Right cardiac atrium (tissue), 5 donors: ENCODE data around the gene DIO3. TPM values are rescaled to one million over a fixed set of nuclear protein-coding genes. Genes with fewer than 3 reads are reported as not detected.
A peak's percentile ranks its signal among the peaks of the same experiment; 100 is the strongest.

Source experiments
- ATAC-seq, 2 donors: fragments of 200-7000 bp; cut with Tn5 transposase; one replicate each; pipeline versions ENCODE4 v1.8.0 to v1.9.1; 2020; ENCODE audit warnings: moderate library complexity in 2 of 2, mild to moderate bottlenecking in 1 of 2
- DNase-seq, 3 donors: peaks; one replicate each; pipeline ENCODE4 v3.0.0-alpha.2; 2020
- H3K27ac ChIP-seq: one replicate; pipeline ENCODE4 v1.5.1; 2013; ENCODE audit warnings: mild to moderate bottlenecking, low read length, control low read depth, moderate library complexity
- H3K27me3 ChIP-seq: one replicate; pipeline ENCODE4 v1.6.1; 2013; ENCODE audit not compliant: control insufficient read depth, insufficient read depth
- H3K4me1 ChIP-seq: one replicate; pipeline ENCODE4 v1.6.1; 2013; ENCODE audit warnings: low read length; ENCODE audit not compliant: control insufficient read depth, insufficient read depth
- H3K4me3 ChIP-seq: one replicate; pipeline ENCODE4 v1.5.1; 2013; ENCODE audit warnings: low read length, control low read depth
- H3K9me3 ChIP-seq: one replicate; pipeline ENCODE4 v1.6.1; 2013; ENCODE audit warnings: low read length; ENCODE audit not compliant: control insufficient read depth
- WGBS: extraction: QIAGEN DNeasy Blood & Tissue Kit; methylation state at CpG from one replicate; pipeline ENCODE4 v1.1.7; 2013; 5-methylcytosine and 5-hydroxymethylcytosine counted together
- intact Hi-C, 4 donors: fragments of 100-400 bp; cut with DNase I; formaldehyde crosslinking; loops; one replicate each; pipeline versions ENCODE4 v1.11.0 to v1.14.0; 2022 to 2023
- polyA plus RNA-seq: library from polyadenylated mRNA; stranded (reverse); fragments of 200-250 nt; gene quantifications from one replicate; pipeline ENCODE4 v1.2.3, GENCODE V29; 2013
- total RNA-seq, 4 donors: library from RNA; stranded (reverse); fragmentation: NEBNext Ultra II Directional; extraction: Animal tissue kit (Norgen Biotek cat#: 25700); gene quantifications; one replicate each; pipeline ENCODE4 v1.2.1, GENCODE V29; 2021
- donor health status: healthy with polysubstance abuse.
- donor health status: DM: no; HTN: yes; CAD: no.
- donor health status: DM: no; HTN: no; CAD: no.
- donor health status: DM: no; HTN: yes; CAD: no; lungs with severe emphysema.
- donor health status: DM: yes; HTN: yes; CAD: no.

The DIO3 gene
- total and polyA plus RNA-seq, 5 donors: 0.17 to 0.34 TPM; not detected in 3

- Histone ChIP-seq H3K4me1 (no peaks in the 10 kb centered on the region), H3K27ac (no peak overlapping the region), H3K4me3 (peak overlapping the region; percentile 35), H3K9me3 (peaks cover 7% of the 10 kb centered on the region), H3K27me3 (no peaks in the 10 kb centered on the region)
- peak; percentile 71 to 82 for ATAC-seq
- DNase-seq: peak; percentile 46 to 77 (median 69)
- 1% methylated on average over 113 of the region's 113 CpGs for WGBS
- intact Hi-C loops: no loop called here
These were observed 1.4 kb upstream of the DIO3 start for GRCh38 chr14:101559624-101560533.

- WGBS: 3% methylated on average over 106 of the region's 106 CpGs
- H3K4me3 ChIP-seq: peak overlapping the region; percentile 35
These were observed 671 bp upstream of the DIO3 start for GRCh38 chr14:101560534-101561113.

GRCh38 chr14:101561897-101562490 is 699 bp downstream of the DIO3 start:
- H3K4me1 ChIP-seq: no peaks in the 10 kb centered on the region
- intact Hi-C loops: no loop called here
- 65% methylated on average over 51 of the region's 51 CpGs for WGBS
- H3K4me3 ChIP-seq: no peak overlapping the region
- H3K27me3 ChIP-seq: no peaks in the 10 kb centered on the region
- peaks cover 7% of the 10 kb centered on the region for H3K9me3 ChIP-seq
- H3K27ac ChIP-seq: no peak overlapping the region
- ATAC-seq (no peak), DNase-seq (peak in 1 of 3 donors; percentile 32)

More at GRCh38 chr14:101560534-101561113, 671 bp upstream of the DIO3 start:
- intact Hi-C loops: no loop called here
- peak in 1 of 3 donors; percentile 5 for DNase-seq
- Histone ChIP-seq H3K27me3 (no peaks in the 10 kb centered on the region), H3K9me3 (peaks cover 7% of the 10 kb centered on the region), H3K27ac (no peak overlapping the region), H3K4me1 (no peaks in the 10 kb centered on the region)
- no peak for ATAC-seq

GRCh38 chr14:101562659-101563351 is 1.5 kb downstream of the DIO3 start:
- peaks cover 7% of the 10 kb centered on the region for H3K9me3 ChIP-seq
- no peak overlapping the region for H3K27ac ChIP-seq
- no peak for ATAC-seq
- intact Hi-C loops: no loop called here
- WGBS: 6% methylated on average over 23 of the region's 23 CpGs
- no peaks in the 10 kb centered on the region for H3K4me1 ChIP-seq
- H3K4me3 ChIP-seq: no peak overlapping the region
- no peaks in the 10 kb centered on the region for H3K27me3 ChIP-seq
- DNase-seq: peak in 1 of 3 donors; percentile 33

- H3K9me3 ChIP-seq: peaks cover 7% of the 10 kb centered on the region
- ATAC-seq (no peak), DNase-seq (no peak)
- intact Hi-C loops: no loop called here
- 2% methylated on average over 13 of the region's 13 CpGs for WGBS
- no peak overlapping the region for H3K4me3 ChIP-seq
- H3K27me3 ChIP-seq: no peaks in the 10 kb centered on the region
- H3K27ac ChIP-seq: no peak overlapping the region
- no peaks in the 10 kb centered on the region for H3K4me1 ChIP-seq
These were observed 2.0 kb downstream of the DIO3 start for GRCh38 chr14:101563352-101563653.

- 1% methylated on average over 54 of the region's 54 CpGs for WGBS
- H3K4me1 ChIP-seq: no peaks in the 10 kb centered on the region
- ATAC-seq: no peak
- H3K27me3 ChIP-seq: no peaks in the 10 kb centered on the region
- DNase-seq: peak in 1 of 3 donors; percentile 22
- peaks cover 7% of the 10 kb centered on the region for H3K9me3 ChIP-seq
- no peak overlapping the region for H3K4me3 ChIP-seq
- intact Hi-C loops: no loop called here
- no peak overlapping the region for H3K27ac ChIP-seq
These were observed 2.6 kb downstream of the DIO3 start for GRCh38 chr14:101563654-101564443.

GRCh38 chr14:101564444-101564776 is 3.1 kb downstream of the DIO3 start:
- no peak for ATAC-seq
- Histone ChIP-seq H3K4me1 (no peaks in the 10 kb centered on the region), H3K9me3 (peaks cover 7% of the 10 kb centered on the region), H3K27me3 (no peaks in the 10 kb centered on the region), H3K4me3 (no peak overlapping the region), H3K27ac (no peak overlapping the region)
- intact Hi-C loops: no loop called here
- WGBS: 3% methylated on average over 21 of the region's 21 CpGs
- peak in 1 of 3 donors; percentile 19 for DNase-seq

- no peak overlapping the region for H3K27ac ChIP-seq
- no peaks in the 10 kb centered on the region for H3K27me3 ChIP-seq
- ATAC-seq: no peak
These were observed 3.8 kb downstream of the DIO3 start for GRCh38 chr14:101564819-101565698.

GRCh38 chr14:101567252-101567651 is 6.0 kb downstream of the DIO3 start:
- DNase-seq: peak in 1 of 3 donors; percentile 3
- no peak for ATAC-seq
- Histone ChIP-seq H3K4me1 (no peaks in the 10 kb centered on the region), H3K27me3 (no peaks in the 10 kb centered on the region), H3K4me3 (no peak overlapping the region), H3K9me3 (peaks cover 2% of the 10 kb centered on the region), H3K27ac (no peak overlapping the region)
- WGBS: 85% methylated on average over 5 of the region's 5 CpGs
- intact Hi-C loops: no loop called here

More at GRCh38 chr14:101564819-101565698, 3.8 kb downstream of the DIO3 start:
- no peak overlapping the region for H3K4me3 ChIP-seq
- WGBS: 3% methylated on average over 51 of the region's 51 CpGs
- intact Hi-C loops: no loop called here
- H3K4me1 ChIP-seq: no peaks in the 10 kb centered on the region
- peak in 1 of 3 donors; percentile 41 for DNase-seq
- peaks cover 7% of the 10 kb centered on the region for H3K9me3 ChIP-seq

GRCh38 chr14:101571004-101571403 is 9.7 kb downstream of the DIO3 start:
- ATAC-seq (no peak), DNase-seq (no peak)
- Histone ChIP-seq H3K27me3 (no peaks in the 10 kb centered on the region), H3K27ac (no peak overlapping the region), H3K9me3 (no peaks in the 10 kb centered on the region), H3K4me1 (no peaks in the 10 kb centered on the region), H3K4me3 (no peak overlapping the region)
- intact Hi-C loops: no loop called here
- 83% methylated on average over 5 of the region's 5 CpGs for WGBS
